Femur (tissue), 1 donor: Measurements from ENCODE around the gene GNRH2.
"Not testable (repeated sequence)": the region's sequence is repeated elsewhere in the genome, so short reads cannot be mapped to it uniquely, and the experiment has no call there.

ENCODE experiments used
- DNase-seq: peaks from one replicate; pipeline ENCODE4 v3.0.0-alpha.2; 2017

Gene GNRH2

GRCh38 chr20:3043322-3043721, at the start of gene GNRH2:
GNRH2 (plus strand) TSS chr20:3043622; CDS start chr20:3044415, 793 bp downstream.
- no peak for DNase-seq

DNA sequence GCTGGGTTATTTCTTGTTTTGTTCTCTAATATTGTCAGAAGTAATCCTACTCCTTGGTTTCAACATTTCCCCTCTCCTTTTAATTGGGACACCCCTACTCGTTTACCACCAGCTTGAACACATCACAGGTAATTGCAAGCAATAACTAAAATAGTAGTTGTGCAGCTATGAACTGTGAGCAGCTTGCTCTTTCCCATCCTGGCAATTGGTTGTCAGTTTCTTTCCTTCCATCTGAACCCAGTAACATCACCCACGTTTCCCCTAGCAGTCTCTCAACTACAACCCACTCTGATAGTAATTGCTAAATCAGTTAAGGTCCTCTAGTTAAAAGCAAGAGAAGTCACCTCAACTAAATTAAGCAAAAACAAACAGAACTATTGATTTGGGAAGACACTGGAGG, 47.6 kb upstream of the GNRH2 start:
- no peak for DNase-seq

- no peak for DNase-seq
Observed at GRCh38 chr20:2998728-2999127, 44.7 kb upstream of the GNRH2 start.

DNA sequence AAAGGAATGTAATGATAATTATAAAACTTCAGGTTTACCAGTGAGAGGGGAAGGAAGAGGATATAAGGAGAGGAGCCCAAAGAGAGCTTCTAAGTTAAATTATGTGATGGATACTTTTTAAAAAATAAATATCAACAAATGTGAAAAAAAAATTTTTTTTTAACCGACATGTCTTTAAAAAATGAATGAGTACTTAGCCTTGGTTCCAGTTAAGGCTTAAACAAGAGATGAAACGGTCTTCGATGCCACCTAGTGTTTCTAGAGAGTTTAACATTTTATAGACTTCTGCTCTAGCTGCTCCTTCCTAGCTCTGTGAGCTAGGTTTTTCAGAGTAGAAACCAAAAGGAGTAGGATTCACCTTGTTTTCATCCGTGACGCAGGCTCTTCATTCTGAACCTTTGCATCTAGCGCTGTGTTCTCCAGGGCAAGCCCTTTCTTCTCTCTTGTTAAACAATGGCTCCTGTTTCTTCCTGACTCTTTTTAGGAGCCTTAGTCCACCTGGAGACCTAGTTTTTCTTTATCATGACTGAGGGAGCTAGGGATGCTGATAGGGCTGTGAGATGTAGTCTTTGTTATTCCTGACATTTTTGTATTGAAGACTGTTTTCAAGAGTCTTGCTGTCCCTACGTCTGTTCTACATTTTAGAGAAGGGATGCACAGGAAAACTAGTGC, 42.4 kb upstream of the GNRH2 start:
- DNase-seq, result no peak

- DNase-seq, result no peak
Observed at GRCh38 chr20:3003416-3003815, 40.0 kb upstream of the GNRH2 start.

- no peak for DNase-seq
Observed at GRCh38 chr20:3010985-3011723, 32.3 kb upstream of the GNRH2 start.

GRCh38 chr20:3011752-3012151, 31.7 kb upstream of the GNRH2 start:
- DNase-seq, result no peak

- no peak for DNase-seq
Observed at GRCh38 chr20:3013771-3014170, 29.7 kb upstream of the GNRH2 start.

DNA sequence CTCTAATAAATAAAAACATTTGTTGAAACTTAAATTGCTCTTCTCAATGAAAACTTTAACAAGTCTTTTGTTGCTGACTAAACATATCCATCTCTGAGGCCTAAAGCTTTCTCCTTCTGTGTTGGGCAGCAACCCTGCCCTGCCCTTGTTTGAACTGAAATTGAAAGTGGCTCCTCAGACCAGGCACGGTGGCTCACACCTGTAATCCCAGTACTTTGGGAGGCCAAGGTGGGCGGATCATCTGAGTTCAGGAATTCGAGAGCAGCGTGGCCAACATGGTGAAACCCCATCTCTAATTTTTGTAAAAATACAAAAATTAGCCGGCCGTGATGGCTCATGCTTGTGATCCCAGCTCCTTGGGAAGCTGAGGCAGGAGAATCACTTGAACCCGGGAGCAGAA, 29.2 kb upstream of the GNRH2 start:
- no peak for DNase-seq

- DNase-seq, result no peak
Observed at GRCh38 chr20:3014662-3015061, 28.8 kb upstream of the GNRH2 start.

- not testable (repeated sequence) for DNase-seq
Observed at GRCh38 chr20:3015302-3015701, 28.1 kb upstream of the GNRH2 start.

GRCh38 chr20:3021327-3021726, 22.1 kb upstream of the GNRH2 start:
- no peak for DNase-seq

GRCh38 chr20:3021777-3022176, 21.6 kb upstream of the GNRH2 start:
- no peak for DNase-seq

DNA sequence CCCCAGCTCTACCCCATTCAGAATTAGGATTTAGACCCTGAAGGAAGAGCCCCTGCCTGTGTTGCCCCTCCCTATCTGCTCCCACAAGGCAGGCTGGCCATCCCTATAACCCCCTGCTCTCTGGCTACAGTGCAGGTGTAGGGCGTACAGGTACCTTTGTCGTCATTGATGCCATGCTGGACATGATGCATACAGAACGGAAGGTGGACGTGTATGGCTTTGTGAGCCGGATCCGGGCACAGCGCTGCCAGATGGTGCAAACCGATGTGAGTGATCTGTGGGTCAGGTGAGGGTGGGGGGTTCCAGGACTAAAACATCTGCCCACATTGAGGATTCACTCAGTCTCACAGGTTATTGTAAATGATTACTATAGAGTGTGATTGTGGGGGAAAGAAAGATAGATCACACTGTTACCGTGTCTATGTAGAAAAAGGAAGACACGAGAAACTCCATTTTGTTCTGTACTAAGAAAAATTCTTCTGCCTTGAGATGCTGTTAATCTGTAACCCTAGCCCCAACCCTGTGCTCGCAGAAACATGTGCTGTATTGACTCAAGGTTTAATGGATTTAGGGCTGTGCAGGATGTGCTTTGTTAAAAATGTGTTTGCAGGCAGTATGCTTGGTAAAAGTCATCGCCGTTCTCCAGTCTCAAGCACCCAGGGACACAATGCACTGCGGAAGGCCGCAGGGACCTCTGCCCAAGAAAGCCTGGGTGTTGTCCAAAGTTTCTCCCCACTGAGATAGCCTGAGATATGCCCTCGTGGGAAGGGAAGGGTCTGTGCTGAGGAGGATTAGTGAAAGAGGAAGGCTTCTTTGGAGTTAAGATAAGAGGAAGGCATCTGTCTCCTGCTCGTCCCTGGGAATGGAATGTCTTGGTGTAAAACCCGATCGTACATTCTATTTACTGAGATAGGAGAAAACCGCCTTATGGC, 20.6 kb upstream of the GNRH2 start:
- not testable (repeated sequence) for DNase-seq

- DNase-seq, result no peak
Observed at GRCh38 chr20:3027987-3028386, 15.4 kb upstream of the GNRH2 start.

GRCh38 chr20:3031524-3032147, 11.8 kb upstream of the GNRH2 start:
- DNase-seq, result no peak

GRCh38 chr20:3032624-3033023, 10.8 kb upstream of the GNRH2 start:
- no peak for DNase-seq

DNA sequence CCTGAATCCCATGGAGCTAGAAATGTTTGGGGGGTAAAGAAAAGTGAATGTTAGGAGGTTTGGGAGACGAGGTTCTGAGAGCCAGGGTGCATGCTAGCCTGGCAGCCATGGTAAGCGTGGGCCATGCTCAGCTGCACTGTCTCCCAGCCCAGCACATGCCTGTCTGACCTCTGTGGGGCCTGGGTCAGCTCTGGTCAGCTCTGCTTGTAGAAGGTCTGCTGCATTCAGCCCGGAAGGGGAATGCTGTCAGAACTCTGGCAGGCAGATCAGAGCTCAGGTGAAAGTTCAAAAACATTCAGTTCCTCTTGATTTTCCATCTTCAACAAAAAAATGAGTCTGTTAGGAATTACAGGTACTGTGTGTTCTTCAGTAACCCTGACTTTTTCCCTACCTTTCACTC, 5.8 kb upstream of the GNRH2 start:
- DNase-seq, result no peak

GRCh38 chr20:3038454-3038853, 5.0 kb upstream of the GNRH2 start:
- DNase-seq, result no peak

DNA sequence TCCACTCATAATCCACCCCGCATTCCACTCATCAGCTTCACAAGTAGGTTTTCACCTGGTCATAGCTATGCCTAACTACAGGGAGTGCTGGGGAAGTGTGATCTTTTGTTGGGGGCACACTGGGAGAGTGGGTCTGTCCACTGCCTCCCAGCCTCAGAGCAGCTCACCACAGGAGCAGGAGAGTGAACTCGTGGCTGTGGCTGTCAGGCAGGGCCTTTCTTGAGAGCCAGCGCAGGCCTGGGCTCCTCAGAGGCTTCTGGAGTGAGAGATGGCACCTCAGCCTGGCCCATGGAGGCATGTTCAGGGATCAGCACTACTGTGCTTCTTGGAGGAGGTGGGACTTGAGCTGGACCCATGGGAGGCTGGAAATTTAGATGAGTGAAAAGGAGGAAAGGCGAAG, 4.0 kb upstream of the GNRH2 start:
- no peak for DNase-seq

- no peak for DNase-seq
Observed at GRCh38 chr20:3040086-3040485, 3.3 kb upstream of the GNRH2 start.

DNA sequence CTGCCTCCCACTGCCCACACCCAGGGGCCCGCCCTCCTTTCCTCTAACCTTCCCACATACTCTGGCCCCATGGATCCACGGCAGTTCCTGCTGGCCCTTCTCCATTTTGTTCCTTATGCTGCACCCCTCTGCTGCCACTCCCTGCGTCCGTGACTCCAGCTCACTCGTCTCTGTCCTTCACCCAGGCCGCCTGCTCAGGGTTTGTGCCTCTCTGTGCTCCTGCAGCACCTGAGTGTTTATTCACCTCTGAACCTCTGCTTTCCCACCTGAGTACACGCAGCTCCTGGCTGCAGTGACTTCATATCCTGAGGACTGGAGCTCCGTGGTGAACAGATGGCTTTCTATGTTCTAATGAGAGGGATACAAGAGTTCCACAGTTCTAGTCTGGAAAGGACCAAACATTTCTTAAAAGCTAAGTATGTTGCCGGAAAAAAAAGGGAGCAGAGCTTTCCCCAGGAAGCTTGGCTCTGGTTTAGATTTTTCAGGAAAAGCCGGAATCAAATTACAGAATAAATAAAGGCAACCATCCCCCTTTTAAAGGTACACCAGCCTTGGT, 1.5 kb upstream of the GNRH2 start:
- no peak for DNase-seq

- DNase-seq, result peak; percentile 76
Observed at GRCh38 chr20:3042625-3043024, 797 bp upstream of the GNRH2 start.
